Type B pancreatic cell (in vitro differentiated cells): Measurements from ENCODE around the gene ATP2B2. TPM values are rescaled to one million over a fixed set of nuclear protein-coding genes. Genes with fewer than 3 reads are reported as not detected.

Experiments
- DNase-seq: peaks from one replicate; pipeline ENCODE4 v3.0.0; 2021; ENCODE audit warnings: mixed read lengths; ENCODE audit not compliant: unreplicated experiment; ENCODE audit errors: extremely low spot score
- H3K27ac Mint-ChIP-seq: 2 replicates; pipeline ENCODE4 v1.8.0; 2021; ENCODE audit warnings: mild to moderate bottlenecking, mixed read lengths
- H3K27me3 Mint-ChIP-seq: 2 replicates; pipeline ENCODE4 v1.8.0; 2021; ENCODE audit warnings: mixed read lengths
- H3K36me3 Mint-ChIP-seq: 2 replicates; pipeline ENCODE4 v1.8.0; 2021; ENCODE audit warnings: mixed read lengths
- H3K4me1 Mint-ChIP-seq: one replicate; pipeline ENCODE4 v1.8.0; 2021; ENCODE audit warnings: mixed read lengths; ENCODE audit not compliant: unreplicated experiment
- H3K4me3 Mint-ChIP-seq: 2 replicates; pipeline ENCODE4 v1.8.0; 2021; ENCODE audit warnings: mild to moderate bottlenecking, mixed read lengths
- H3K9me3 Mint-ChIP-seq: 2 replicates; pipeline ENCODE4 v1.8.0; 2021; ENCODE audit warnings: mixed read lengths
- CTCF ChIP-seq: fragments of 200-600 bp; sonication (generic); conservative IDR thresholded peaks from 2 replicates; pipeline ENCODE4 v1.5.0; 2021; ENCODE audit warnings: antibody characterized with exemption, mild to moderate bottlenecking
- total RNA-seq: library from RNA; stranded (reverse); gene quantifications from 2 replicates; pipeline ENCODE4 v1.2.1, GENCODE V29; 2021; ENCODE audit warnings: low replicate concordance

ATP2B2 gene
- total RNA-seq, 1 donor from 2014 or later: 0.31 TPM

GRCh38 chr3:10340046-10340445 lies 165.3 kb downstream of the ATP2B2 start:
- no peak overlapping the region for H3K27ac Mint-ChIP-seq
- no peaks in the 10 kb centered on the region for H3K36me3 Mint-ChIP-seq
- H3K4me3 Mint-ChIP-seq: no peak overlapping the region
- DNase-seq: no peak
- H3K27me3 Mint-ChIP-seq: peaks cover 26% of the 10 kb centered on the region
- TF ChIP-seq CTCF: no peak
- no peaks in the 10 kb centered on the region for H3K9me3 Mint-ChIP-seq
- H3K4me1 Mint-ChIP-seq: no peaks in the 10 kb centered on the region

GRCh38 chr3:10339376-10339955 lies 165.9 kb downstream of the ATP2B2 start:
- no peak for TF ChIP-seq CTCF
- Mint-ChIP-seq H3K36me3 (no peaks in the 10 kb centered on the region), H3K27me3 (peaks cover 31% of the 10 kb centered on the region), H3K4me1 (no peaks in the 10 kb centered on the region), H3K27ac (no peak overlapping the region), H3K9me3 (no peaks in the 10 kb centered on the region), H3K4me3 (no peak overlapping the region)
- no peak for DNase-seq

GRCh38 chr3:10338591-10339353 lies 166.6 kb downstream of the ATP2B2 start:
- Mint-ChIP-seq H3K27ac (no peak overlapping the region), H3K4me1 (no peaks in the 10 kb centered on the region), H3K27me3 (peaks cover 32% of the 10 kb centered on the region), H3K9me3 (no peaks in the 10 kb centered on the region), H3K36me3 (no peaks in the 10 kb centered on the region), H3K4me3 (no peak overlapping the region)
- no peak for DNase-seq
- TF ChIP-seq CTCF: no peak

- DNase-seq: no peak
- Mint-ChIP-seq H3K27me3 (peaks cover 33% of the 10 kb centered on the region), H3K36me3 (no peaks in the 10 kb centered on the region), H3K4me3 (no peak overlapping the region), H3K27ac (no peak overlapping the region), H3K4me1 (no peaks in the 10 kb centered on the region), H3K9me3 (no peaks in the 10 kb centered on the region)
- no peak for TF ChIP-seq CTCF
Observed at GRCh38 chr3:10338164-10338470, 167.3 kb downstream of the ATP2B2 start.

- DNase-seq: no peak
- H3K4me1 Mint-ChIP-seq: no peaks in the 10 kb centered on the region
- no peak for TF ChIP-seq CTCF
- no peaks in the 10 kb centered on the region for H3K36me3 Mint-ChIP-seq
- no peak overlapping the region for H3K4me3 Mint-ChIP-seq
- H3K27me3 Mint-ChIP-seq: peaks cover 36% of the 10 kb centered on the region
- H3K27ac Mint-ChIP-seq: no peak overlapping the region
- H3K9me3 Mint-ChIP-seq: no peaks in the 10 kb centered on the region
Observed at GRCh38 chr3:10337323-10338163, 167.8 kb downstream of the ATP2B2 start.
